Gastroesophageal sphincter (tissue), 4 donors: ENCODE measurements around the gene EXOC4. TPM values are rescaled to one million over a fixed set of nuclear protein-coding genes. Genes with fewer than 3 reads are reported as not detected.

Experiments
- ATAC-seq: fragments of 150-250 bp; one replicate; pipeline ENCODE4 v1.9.1; 2016; ENCODE audit warnings: mild to moderate bottlenecking, moderate library complexity
- H3K27ac ChIP-seq, 4 donors: fragments of 200-600 bp; sonication (generic) in 3 of 4; 1 replicate in 3 of 4; 2 replicates in 1 of 4; pipeline ENCODE4 v1.5.1; 2016 to 2019
- H3K27me3 ChIP-seq: fragments of 200-600 bp; sonication (generic); one replicate; pipeline ENCODE4 v1.5.1; 2019
- H3K36me3 ChIP-seq, 2 donors: fragments of 200-600 bp; sonication (generic); one replicate each; pipeline ENCODE4 v1.5.1; 2019; ENCODE audit warnings: control low read depth in 1 of 2
- H3K4me1 ChIP-seq, 3 donors: fragments of 200-600 bp; sonication (generic); 1 replicate in 2 of 3; 2 replicates in 1 of 3; pipeline ENCODE4 v1.5.1; 2016 to 2019; ENCODE audit warnings: control low read depth in 2 of 3
- H3K4me3 ChIP-seq, 2 donors: fragments of 200-600 bp; sonication (generic); one replicate each; pipeline ENCODE4 v1.5.1; 2019; ENCODE audit warnings: mild to moderate bottlenecking in 1 of 2, moderate library complexity in 1 of 2
- H3K9me3 ChIP-seq, 3 donors: fragments of 200-600 bp; sonication (generic); one replicate each; pipeline ENCODE4 v1.5.1; 2017 to 2019; ENCODE audit warnings: control low read depth in 2 of 3
- CTCF ChIP-seq, 4 experiments: fragments of 200-600 bp in 2 of 4; fragments of 450-650 bp in 2 of 4; sonication (generic) in 1 of 4; IDR thresholded peaks; one replicate each; pipeline ENCODE4 v1.5.1; 2017 to 2019; ENCODE audit warnings: antibody characterized with exemption in 4 of 4, mild to moderate bottlenecking in 2 of 4, moderate library complexity in 2 of 4
- EP300 ChIP-seq: sonication (generic); formaldehyde crosslinking; IDR thresholded peaks from one replicate; pipeline ENCODE4 v1.6.1; 2017; ENCODE audit warnings: antibody characterized with exemption, mild to moderate bottlenecking
- POLR2A ChIP-seq, 2 donors: fragments of 450-650 bp; IDR thresholded peaks; one replicate each; pipeline ENCODE4 v1.6.1; 2017; ENCODE audit warnings: antibody characterized with exemption in 2 of 2, mild to moderate bottlenecking in 2 of 2, moderate library complexity in 1 of 2
- POLR2AphosphoS5 ChIP-seq: sonication (generic); formaldehyde crosslinking; IDR thresholded peaks from one replicate; pipeline ENCODE4 v1.6.1; 2017; ENCODE audit warnings: antibody characterized with exemption
- WGBS, 2 donors: methylation state at CpG; one replicate each; pipeline ENCODE4 v1.1.5; 2018; ENCODE audit warnings: low coverage in 1 of 2; 5-methylcytosine and 5-hydroxymethylcytosine counted together
- total RNA-seq, 4 donors: library from RNA; depleted of rRNA; stranded (reverse); fragments of >200 nt; gene quantifications; one replicate each; pipeline ENCODE4 v1.1.0, GENCODE V29; 2016

Gene EXOC4
- total RNA-seq, 4 donors from 2014 or later: 46.3 to 85.8 (median 51.9) TPM

GRCh38 chr7:133572087-133572486, 319.2 kb downstream of the EXOC4 start:
- Histone ChIP-seq H3K4me3 (no peak overlapping the region), H3K27ac (no peak overlapping the region), H3K36me3 (no peaks in the 10 kb centered on the region), H3K27me3 (no peaks in the 10 kb centered on the region), H3K9me3 (no peaks in the 10 kb centered on the region), H3K4me1 (no peaks in the 10 kb centered on the region)
- no peak for ATAC-seq
- no peak for TF ChIP-seq POLR2AphosphoS5
- TF ChIP-seq EP300: no peak
- TF ChIP-seq POLR2A (IDR thresholded peaks at IDR 0.05): no peak
- no peak for TF ChIP-seq CTCF (IDR thresholded peaks at IDR 0.05)

GRCh38 chr7:133572843-133573242, 320.0 kb downstream of the EXOC4 start:
- WGBS, 2 donors: 88 to 93% methylated on average over 1 of the region's 1 CpG
- no peak overlapping the region for H3K27ac ChIP-seq
- no peak for ATAC-seq

GRCh38 chr7:133573554-133574265, 320.8 kb downstream of the EXOC4 start:
- Histone ChIP-seq H3K9me3 (no peaks in the 10 kb centered on the region), H3K36me3 (no peaks in the 10 kb centered on the region), H3K27me3 (no peaks in the 10 kb centered on the region), H3K4me1 (no peaks in the 10 kb centered on the region), H3K4me3 (no peak overlapping the region), H3K27ac (no peak overlapping the region)
- ATAC-seq: no peak
- WGBS, 2 donors: 82 to 89% methylated on average over 4 of the region's 4 CpGs
- TF ChIP-seq POLR2AphosphoS5: no peak
- no peak for TF ChIP-seq POLR2A (IDR thresholded peaks at IDR 0.05)
- no peak for TF ChIP-seq CTCF (IDR thresholded peaks at IDR 0.05)
- TF ChIP-seq EP300: no peak

More at GRCh38 chr7:133572843-133573242, 320.0 kb downstream of the EXOC4 start:
- Histone ChIP-seq H3K27me3 (no peaks in the 10 kb centered on the region), H3K36me3 (no peaks in the 10 kb centered on the region), H3K4me3 (no peak overlapping the region), H3K9me3 (no peaks in the 10 kb centered on the region), H3K4me1 (no peaks in the 10 kb centered on the region)
- TF ChIP-seq EP300 (no peak), POLR2A (IDR thresholded peaks at IDR 0.05) (no peak), POLR2AphosphoS5 (no peak), CTCF (IDR thresholded peaks at IDR 0.05) (no peak)

DNA sequence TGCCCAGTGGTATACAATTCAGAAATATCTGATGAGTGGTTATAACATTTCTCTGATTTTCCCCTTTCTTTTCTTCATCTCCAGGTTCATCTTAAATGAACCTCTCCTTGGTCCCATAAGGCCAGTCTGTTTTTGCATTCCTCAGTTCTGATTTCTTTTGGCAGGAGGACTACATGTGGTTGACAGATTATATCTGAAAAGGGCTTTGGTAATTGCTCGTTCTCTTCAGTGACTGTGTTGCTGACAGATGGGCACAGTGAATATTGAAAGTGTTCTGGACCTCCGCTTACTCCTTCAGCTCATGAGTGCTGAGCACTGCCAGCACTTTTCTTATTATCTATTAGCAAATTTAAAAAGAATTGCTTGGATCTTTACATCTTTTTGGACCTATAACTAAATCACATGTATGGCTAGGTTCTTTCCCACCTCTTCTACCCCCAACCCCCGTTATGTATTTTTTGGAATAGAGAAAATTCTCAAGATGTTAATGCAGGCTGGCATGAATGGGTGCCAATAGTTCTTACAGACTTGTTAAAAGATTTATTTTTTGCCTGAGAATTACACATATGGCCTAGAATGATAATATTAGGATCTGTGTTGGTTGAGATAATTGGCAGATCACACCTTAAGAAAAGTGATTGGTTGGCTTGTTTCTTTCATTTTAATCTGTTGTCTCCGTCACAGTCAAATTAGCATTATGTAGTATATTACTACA, 323.0 kb downstream of the EXOC4 start:
- ATAC-seq: no peak
- no peak for TF ChIP-seq POLR2A (IDR thresholded peaks at IDR 0.05)
- Histone ChIP-seq H3K4me3 (no peak overlapping the region), H3K27me3 (no peaks in the 10 kb centered on the region), H3K36me3 (peaks cover 0 to 4% of the 10 kb centered on the region in 2 donors), H3K4me1 (no peaks in the 10 kb centered on the region), H3K27ac (no peak overlapping the region), H3K9me3 (no peaks in the 10 kb centered on the region)
- 85 to 100% methylated on average over 2 to 4 of the region's 4 CpGs for WGBS, 2 donors

- no peak overlapping the region for H3K27ac ChIP-seq
- no peak for TF ChIP-seq CTCF (IDR thresholded peaks at IDR 0.05)
- 92 to 97% methylated on average over 5 to 6 of the region's 6 CpGs for WGBS, 2 donors
- ATAC-seq: no peak
- H3K9me3 ChIP-seq: no peaks in the 10 kb centered on the region
- H3K36me3 ChIP-seq: peaks cover 0 to 4% of the 10 kb centered on the region in 2 donors
- no peaks in the 10 kb centered on the region for H3K4me1 ChIP-seq
- no peak overlapping the region for H3K4me3 ChIP-seq
- no peaks in the 10 kb centered on the region for H3K27me3 ChIP-seq
These were observed 323.8 kb downstream of the EXOC4 start for GRCh38 chr7:133576612-133577168.
